SK-N-SH (cell line): ENCODE data around the gene MARK4. TPM values are rescaled to one million over a fixed set of nuclear protein-coding genes. Genes with fewer than 3 reads are reported as not detected.
A peak's percentile ranks its signal among the peaks of the same experiment; 100 is the strongest.

Source experiments
- CTCF ChIA-PET: fragments of 300-600, 350-600 bp; formaldehyde crosslinking; extraction: SDS; loops from one replicate; lab custom pipeline; 2021; lab: Yijun Ruan, JAX
- POLR2A ChIA-PET: fragments of 350-600 bp; sonication (Branson Sonifier 250); formaldehyde crosslinking; extraction: SDS; loops from one replicate; lab custom pipeline; 2020; ENCODE audit warnings: antibody characterized with exemption, inconsistent platforms; lab: Yijun Ruan, JAX
- DNase-seq: peaks from one replicate; pipeline ENCODE4 v3.0.0; 2012
- H2AFZ ChIP-seq: fragments of 200-600 bp; sonication (generic); 2 replicates; pipeline ENCODE4 v1.8.1; 2016; ENCODE audit warnings: antibody characterized with exemption, mild to moderate bottlenecking, low read depth
- H3F3A ChIP-seq: fragments of 200-600 bp; sonication (generic); replicated peaks from 2 replicates; pipeline ENCODE3; 2016; ENCODE audit warnings: antibody characterized with exemption, mild to moderate bottlenecking; ENCODE audit not compliant: insufficient read depth
- H3K27ac ChIP-seq, 2 experiments: fragments of 200-500 bp in 1 of 2; fragments of 200-600 bp in 1 of 2; sonication (Bioruptor generic) in 1 of 2; sonication (generic), shearing (Covaris generic) in 1 of 2; 2 replicates each; pipeline versions ENCODE4 v1.5.1 to v1.6.1; 2014 to 2016; ENCODE audit warnings: low read depth in 2 of 2, inconsistent platforms in 1 of 2, low read length in 1 of 2, mild to moderate bottlenecking in 1 of 2, mixed read lengths in 1 of 2
- H3K27me3 ChIP-seq: fragments of 200-600 bp; sonication (generic), shearing (Covaris generic); 2 replicates; pipeline ENCODE4 v1.6.1; 2016; ENCODE audit warnings: mixed run types; ENCODE audit not compliant: insufficient read depth
- H3K36me3 ChIP-seq, 2 experiments: fragments of 200-500 bp in 1 of 2; fragments of 200-600 bp in 1 of 2; sonication (Bioruptor generic) in 1 of 2; sonication (generic) in 1 of 2; replicated peaks in 1 of 2; 2 replicates each; pipeline versions ENCODE3 to v1.5.1; 2014 to 2016; ENCODE audit warnings: low read length in 1 of 2, mild to moderate bottlenecking in 1 of 2; ENCODE audit not compliant: insufficient read depth in 2 of 2, control insufficient read depth in 1 of 2
- H3K4me1 ChIP-seq, 2 experiments: fragments of 200-500 bp in 1 of 2; fragments of 200-600 bp in 1 of 2; sonication (Bioruptor generic) in 1 of 2; sonication (generic), shearing (Covaris generic) in 1 of 2; 2 replicates each; pipeline versions ENCODE4 v1.5.1 to v1.6.1; 2014 to 2016; ENCODE audit warnings: low read depth in 1 of 2, low read length in 1 of 2, mixed run types in 1 of 2; ENCODE audit not compliant: insufficient read depth in 2 of 2, control insufficient read depth in 1 of 2
- H3K4me2 ChIP-seq: fragments of 200-600 bp; sonication (generic), shearing (Covaris generic); 2 replicates; pipeline ENCODE4 v1.6.1; 2017; ENCODE audit warnings: mixed run types
- H3K4me3 ChIP-seq, 2 experiments: fragments of 200-500 bp in 1 of 2; fragments of 200-600 bp in 1 of 2; sonication (Bioruptor generic) in 1 of 2; sonication (generic), shearing (Covaris generic) in 1 of 2; 2 replicates each; pipeline versions ENCODE4 v1.5.1 to v1.8.1; 2014 to 2016; ENCODE audit warnings: low read depth in 2 of 2, inconsistent platforms in 1 of 2, low read length in 1 of 2, mild to moderate bottlenecking in 1 of 2, mixed read lengths in 1 of 2, moderate library complexity in 1 of 2
- H3K79me2 ChIP-seq: fragments of 200-600 bp; sonication (generic); 2 replicates; pipeline ENCODE4 v1.8.1; 2017; ENCODE audit warnings: mild to moderate bottlenecking; ENCODE audit not compliant: insufficient read depth
- H3K9ac ChIP-seq: fragments of 200-600 bp; sonication (generic); 2 replicates; pipeline ENCODE4 v1.6.1; 2017; ENCODE audit warnings: mixed run types
- H3K9me2 ChIP-seq: fragments of 200-600 bp; sonication (generic); 2 replicates; pipeline ENCODE4 v1.6.1; 2017; ENCODE audit warnings: mixed run types
- H3K9me3 ChIP-seq: fragments of 200-600 bp; sonication (generic); 2 replicates; pipeline ENCODE4 v1.6.1; 2017; ENCODE audit warnings: mixed run types, mild to moderate bottlenecking, moderate library complexity
- H4K20me1 ChIP-seq: fragments of 200-600 bp; sonication (generic); 2 replicates; pipeline ENCODE4 v1.6.1; 2017; ENCODE audit warnings: mild to moderate bottlenecking, mixed run types; ENCODE audit not compliant: insufficient read depth
- CTCF ChIP-seq: fragments of 200-600 bp; sonication (generic); IDR thresholded peaks from 2 replicates; pipeline ENCODE4 v1.6.1; 2017; ENCODE audit warnings: antibody characterized with exemption, mild to moderate bottlenecking, moderate library complexity
- EZH2phosphoT487 ChIP-seq: fragments of 200-600 bp; sonication (generic); IDR thresholded peaks from 2 replicates; pipeline ENCODE4 v1.6.1; 2017; ENCODE audit warnings: low read depth, mixed run types, mild to moderate bottlenecking, antibody characterized with exemption, moderate library complexity, borderline replicate concordance
- FOSL2 ChIP-seq: IDR thresholded peaks from 2 replicates; pipeline ENCODE4 v1.4.0; 2012; ENCODE audit warnings: low read depth, mild to moderate bottlenecking, moderate library complexity, borderline replicate concordance
- FOXJ3 ChIP-seq: sonication (generic); formaldehyde crosslinking; IDR thresholded peaks from 2 replicates; pipeline ENCODE4 v1.5.1; 2020; ENCODE audit warnings: mild to moderate bottlenecking, missing genetic modification reagents
- MEF2A ChIP-seq: IDR thresholded peaks from 2 replicates; pipeline ENCODE4 v1.4.0; 2012; ENCODE audit warnings: low read depth, borderline replicate concordance
- MXI1 ChIP-seq: IDR thresholded peaks from 2 replicates; pipeline ENCODE4 v1.6.1; 2012; ENCODE audit warnings: mild to moderate bottlenecking, low read depth, low read length, improper control_type of control experiment
- NRF1 ChIP-seq: IDR thresholded peaks from 2 replicates; pipeline ENCODE4 v1.6.1; 2012; ENCODE audit warnings: low read depth, mild to moderate bottlenecking, low read length
- REST ChIP-seq: IDR thresholded peaks from 2 replicates; pipeline ENCODE4 v1.6.1; 2012; ENCODE audit warnings: mild to moderate bottlenecking, low read depth, low read length, moderate library complexity
- RFX5 ChIP-seq: IDR thresholded peaks from 2 replicates; pipeline ENCODE4 v1.6.1; 2012; ENCODE audit warnings: mild to moderate bottlenecking, improper control_type of control experiment, low read length
- SIN3A ChIP-seq: IDR thresholded peaks from 2 replicates; pipeline ENCODE4 v1.6.1; 2012; ENCODE audit warnings: low read depth, mild to moderate bottlenecking, low read length, moderate library complexity, borderline replicate concordance
- SMC3 ChIP-seq: IDR thresholded peaks from 2 replicates; pipeline ENCODE4 v1.6.1; 2012; ENCODE audit warnings: low read depth, low read length, improper control_type of control experiment
- USF2 ChIP-seq: fragments of 150-350 bp; IDR thresholded peaks from 2 replicates; pipeline ENCODE4 v1.6.1; 2017; ENCODE audit warnings: antibody characterized with exemption, low read length, low read depth, borderline replicate concordance
- WGBS: methylation state at CpG from one replicate; pipeline ENCODE4 v1.1.6; 2017; ENCODE audit warnings: low lambda C conversion rate; 5-methylcytosine and 5-hydroxymethylcytosine counted together
- polyA plus RNA-seq, 3 experiments: library from polyadenylated mRNA; depleted of rRNA; stranded (reverse); fragments of >200 nt; gene quantifications; 2 replicates each; pipeline ENCODE4 v1.2.3, GENCODE V29; 2012

Gene MARK4
- polyA plus RNA-seq, 1 of the 3 experiments (the other 2 are of a cell fraction), result 16.3 TPM

- no peaks in the 10 kb centered on the region for H3K27me3 ChIP-seq
- POLR2A ChIA-PET, result interaction anchor here (0.9 kb wide), 1 partner anchor 9 kb away, joined by 3 read pairs; no protein-coding TSS in a partner anchor
Observed at GRCh38 chr19:45352914-45353796, 102.1 kb downstream of the MARK4 start.

More at GRCh38 chr19:45352914-45353796, 102.1 kb downstream of the MARK4 start:
- WGBS, result 94% methylated on average over 13 of the region's 20 CpGs
- H3F3A ChIP-seq, result peaks cover 3% of the 10 kb centered on the region
- H3K9ac ChIP-seq, result no peak overlapping the region
- no peak for TF ChIP-seq SIN3A
- no peak for TF ChIP-seq RFX5
- TF ChIP-seq NRF1, result no peak
- TF ChIP-seq USF2, result no peak
- no peak for TF ChIP-seq SMC3
- no peak for TF ChIP-seq FOSL2
- no peak for TF ChIP-seq EZH2phosphoT487
- TF ChIP-seq MXI1, result no peak
- TF ChIP-seq FOXJ3 (CRISPR knock-in tag), result no peak
- no peak for TF ChIP-seq REST
- no peak for TF ChIP-seq CTCF
- TF ChIP-seq MEF2A, result no peak
- TF ChIP-seq, all 33 proteins: peak for 0
- Histone ChIP-seq H4K20me1 (no peaks in the 10 kb centered on the region), H3K9me3 (no peaks in the 10 kb centered on the region), H3K27ac (no peak overlapping the region), H3K36me3 (peaks cover 14 to 48% of the 10 kb centered on the region in 2 experiments), H3K9me2 (no peaks in the 10 kb centered on the region), H3K4me3 (no peak overlapping the region), H3K79me2 (no peaks in the 10 kb centered on the region), H2AFZ (no peak overlapping the region), H3K4me2 (no peak overlapping the region), H3K4me1 (no peaks in the 10 kb centered on the region; a peak in 1 of 4 replicates)
- DNase-seq, result peak; percentile 47
- CTCF ChIA-PET, result interaction anchor here (5.1 kb wide), 1 partner anchor 15 kb away, joined by 30 read pairs; no protein-coding TSS in a partner anchor
